GM19239 (cell line): ENCODE results near the gene LYSMD1.

Experiments
- DNase-seq: peaks from one replicate; pipeline ENCODE4 v3.0.0; 2011; ENCODE audit warnings: low spot score; ENCODE audit not compliant: insufficient read length
- FAIRE-seq: peaks from 2 replicates; lab custom pipeline; 2011; peaks lifted over from hg19 to GRCh38; lab: Jason Lieb, UNC

The LYSMD1 gene

DNA sequence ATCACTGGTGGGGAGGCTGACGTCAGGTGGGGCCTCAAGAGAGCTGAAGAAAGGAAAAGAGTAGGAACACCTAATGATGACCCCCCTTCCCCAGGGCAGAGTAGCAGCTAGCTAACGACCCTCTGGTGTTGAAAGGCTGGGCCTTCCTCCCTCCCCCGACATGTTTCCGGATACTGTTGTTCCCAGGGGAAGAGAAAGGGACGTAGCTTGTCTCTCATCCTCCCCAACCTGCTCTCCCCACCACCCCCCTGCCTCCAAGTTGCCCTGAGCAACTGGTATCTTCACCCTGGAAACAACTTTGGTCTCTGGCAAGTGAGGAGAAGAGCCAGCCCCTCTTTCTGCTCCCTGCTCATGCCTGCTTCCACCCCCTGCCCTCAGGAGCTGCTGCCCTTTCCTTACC lies 21.7 kb downstream of the LYSMD1 start:
- FAIRE-seq (no peak), DNase-seq (no peak)

GRCh38 chr1:151143057-151143435 lies 22.7 kb downstream of the LYSMD1 start:
- DNase-seq (no peak), FAIRE-seq (no peak)

DNA sequence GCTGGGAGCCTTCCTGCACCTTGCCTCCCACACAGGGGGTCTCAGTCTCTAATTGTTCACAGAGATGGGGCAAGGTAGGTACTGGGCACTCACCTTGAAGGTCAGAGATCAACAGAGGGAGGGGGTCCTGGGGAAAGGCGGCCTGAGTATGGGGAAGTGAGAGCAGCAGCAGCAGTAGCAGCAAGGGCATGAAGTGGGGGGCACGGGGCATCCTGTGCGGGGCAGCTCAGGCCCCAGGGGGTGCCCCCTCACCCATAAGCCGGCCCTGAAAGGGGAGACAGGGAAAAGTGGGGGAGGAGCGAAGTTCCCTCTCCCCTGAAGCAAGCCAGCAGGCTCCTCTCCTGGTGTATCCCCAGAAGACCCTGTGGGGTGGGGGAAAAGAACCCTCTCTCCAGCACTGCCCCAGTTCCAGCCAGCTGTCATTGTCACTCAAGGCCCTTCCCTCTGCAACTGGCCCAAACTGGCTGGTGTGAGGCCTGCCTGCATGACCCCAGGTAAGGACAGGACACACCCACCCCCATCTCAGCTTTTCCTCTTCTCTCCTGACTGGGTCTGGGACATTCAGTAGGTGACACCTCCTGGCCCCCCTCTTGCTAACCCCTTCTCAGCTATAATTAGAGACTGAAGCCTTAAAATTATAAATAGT lies 23.2 kb downstream of the LYSMD1 start:
- FAIRE-seq (no peak), DNase-seq (no peak)

DNA sequence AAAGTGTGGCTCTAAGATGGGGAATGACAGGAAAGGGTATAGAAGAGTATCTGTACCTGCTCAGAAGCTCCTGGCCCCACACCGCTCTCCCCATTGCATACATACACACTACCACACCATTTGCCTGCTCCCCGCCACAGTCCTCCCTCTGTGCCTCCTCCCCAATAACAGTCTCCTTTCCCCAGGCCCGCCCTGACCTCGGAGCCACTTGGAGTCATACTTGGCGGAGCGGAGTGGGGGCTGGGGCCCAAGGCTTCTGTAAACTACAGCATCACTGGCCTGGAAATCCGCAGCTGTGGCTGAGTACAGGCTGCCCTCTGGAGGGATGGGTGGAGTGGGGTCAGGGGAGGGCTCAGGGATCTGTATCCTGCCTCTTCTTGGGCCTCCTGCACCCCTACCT lies 27.9 kb downstream of the LYSMD1 start:
- no peak for FAIRE-seq
- DNase-seq = no peak

DNA sequence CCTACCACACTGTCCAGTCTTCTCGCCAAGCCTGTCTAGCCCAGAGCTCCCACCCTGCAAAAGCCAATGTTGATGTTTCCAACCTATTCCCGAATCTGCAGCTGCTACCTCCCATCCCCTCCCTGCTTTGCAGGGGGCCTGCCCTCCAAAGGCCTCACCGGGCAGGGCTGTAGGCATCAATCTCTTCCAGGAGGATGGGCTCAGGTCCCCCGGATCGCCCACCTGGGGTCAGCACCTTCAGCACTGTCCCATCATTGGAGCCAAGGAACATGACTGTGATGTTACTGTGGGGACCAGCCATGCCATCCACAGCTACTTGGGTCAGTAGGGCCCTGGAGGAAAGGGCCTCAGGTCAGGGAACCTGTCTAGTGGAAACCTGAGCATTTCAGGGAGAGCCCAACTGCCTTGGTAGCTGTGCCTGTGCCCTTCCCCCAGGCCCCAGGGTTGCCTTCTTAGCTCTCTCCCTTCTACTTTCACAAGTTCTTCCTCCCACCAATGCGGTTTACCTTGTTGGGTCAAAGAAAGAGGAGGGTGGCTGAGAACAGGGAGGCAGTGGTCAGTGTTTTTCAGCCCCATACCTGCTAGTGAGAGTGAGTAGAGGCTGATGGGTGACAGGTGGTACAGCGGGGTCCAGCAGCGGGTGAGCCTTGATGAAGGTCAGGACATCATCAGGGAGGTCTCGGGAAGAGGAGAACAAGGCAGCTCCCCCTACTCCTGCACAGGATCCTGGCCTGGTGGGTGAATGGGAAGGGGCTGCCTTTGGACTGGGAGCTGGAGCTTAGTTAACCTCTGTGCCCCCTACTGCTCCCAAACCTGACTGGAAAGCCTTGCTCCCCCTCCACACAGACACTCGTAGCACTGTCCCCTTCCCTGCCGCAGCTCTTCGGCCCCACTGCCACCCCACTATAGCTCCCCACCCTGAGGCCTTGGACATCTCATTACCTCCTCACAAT lies 30.0 kb downstream of the LYSMD1 start:
- FAIRE-seq (no peak), DNase-seq (no peak)

DNA sequence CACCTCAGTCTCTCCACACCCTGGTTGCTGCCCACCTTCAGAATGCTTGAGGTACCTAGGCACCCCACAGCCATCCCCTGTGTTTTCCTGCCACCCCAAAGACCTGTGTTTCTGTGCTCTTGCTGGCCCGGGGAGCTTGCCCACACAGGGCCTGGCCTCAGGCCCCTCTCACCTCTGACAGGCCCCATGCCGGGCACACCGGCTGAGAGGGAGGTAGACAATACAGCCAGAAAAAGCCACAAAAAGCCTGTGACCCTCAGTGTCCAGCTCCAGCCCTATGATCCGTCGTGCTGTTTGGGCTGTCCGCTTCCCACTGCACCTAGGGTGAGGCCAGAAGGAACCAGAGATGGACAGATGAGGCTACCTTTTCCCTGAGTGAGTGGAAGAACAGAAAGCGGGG lies 30.7 kb downstream of the LYSMD1 start:
- no peak for FAIRE-seq
- no peak for DNase-seq

GRCh38 chr1:151134396-151134795 lies 31.3 kb downstream of the LYSMD1 start:
- no peak for FAIRE-seq
- no peak for DNase-seq

DNA sequence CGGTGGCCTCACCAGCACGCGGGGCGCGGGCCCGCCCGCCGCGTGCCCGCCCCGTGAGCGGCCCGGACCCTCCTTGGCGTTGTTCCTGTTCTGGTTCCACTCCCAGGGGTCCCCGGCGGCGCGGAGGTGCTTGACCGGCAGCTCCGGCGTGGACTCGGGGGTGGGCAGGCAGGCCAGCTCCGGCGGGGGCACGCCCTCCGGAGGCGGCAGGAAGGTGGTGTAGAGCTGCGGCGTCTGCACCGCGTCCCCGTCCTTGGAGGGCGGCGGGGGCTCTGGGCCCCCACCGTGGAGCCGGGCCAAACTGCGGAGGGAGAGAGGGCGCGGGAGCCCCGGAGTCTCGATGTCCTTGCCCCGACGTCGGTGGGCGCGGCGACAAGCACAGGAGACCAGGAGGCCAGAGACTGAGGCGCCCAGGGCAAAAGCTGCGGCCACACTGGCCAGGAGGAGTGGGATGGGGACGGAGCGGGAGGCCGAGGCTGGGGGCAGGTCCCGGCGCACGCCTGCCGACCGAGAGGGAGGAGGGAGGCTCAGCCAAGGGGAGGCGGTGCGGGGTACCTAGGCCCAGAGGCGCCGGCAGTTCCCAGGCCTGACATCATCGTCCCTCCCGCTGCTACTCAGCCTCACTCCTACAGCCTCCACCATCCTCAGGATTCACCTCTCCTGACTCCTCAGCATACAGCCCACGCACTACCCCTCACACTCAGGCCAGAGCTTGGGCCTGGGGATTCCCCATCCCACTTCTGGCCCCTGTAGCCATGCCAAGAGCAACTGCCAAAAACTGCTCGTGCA lies 32.5 kb downstream of the LYSMD1 start:
- DNase-seq = no peak
- no peak for FAIRE-seq

DNA sequence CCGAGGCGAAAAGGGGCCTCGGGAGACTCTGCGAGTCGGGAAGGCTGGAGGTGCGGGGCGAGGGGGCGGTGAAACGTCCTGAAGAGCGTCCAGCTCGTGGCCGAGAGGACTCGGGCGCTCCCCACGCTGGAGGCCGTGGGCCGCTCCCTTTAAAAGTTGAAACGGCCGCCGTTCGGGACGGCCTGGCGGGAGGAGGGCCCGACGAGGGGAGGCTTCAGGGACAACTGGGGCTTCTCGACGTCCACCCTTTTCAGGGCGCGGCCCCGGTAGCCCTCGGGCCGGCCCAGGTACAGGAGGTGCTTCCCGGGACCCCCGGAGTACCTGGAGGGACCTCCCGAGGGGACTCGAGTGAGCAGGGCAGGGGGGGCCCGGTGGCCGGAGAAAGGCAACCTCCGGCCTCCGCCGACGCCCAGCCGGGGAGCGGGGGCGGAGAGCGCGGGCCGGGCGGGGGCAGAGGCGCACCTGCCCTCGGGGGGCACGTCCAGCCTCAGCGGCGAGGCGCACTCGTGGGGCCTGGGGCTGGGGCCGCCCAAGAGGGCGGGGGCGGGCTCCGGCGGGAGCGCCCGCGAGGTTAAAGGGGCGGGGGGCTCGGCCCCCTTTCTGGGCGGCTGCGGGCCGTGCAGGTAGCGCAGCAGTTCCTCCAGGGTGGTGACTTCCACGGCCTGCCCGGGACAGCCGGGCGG lies 33.2 kb downstream of the LYSMD1 start:
- DNase-seq (no peak), FAIRE-seq (no peak)

DNA sequence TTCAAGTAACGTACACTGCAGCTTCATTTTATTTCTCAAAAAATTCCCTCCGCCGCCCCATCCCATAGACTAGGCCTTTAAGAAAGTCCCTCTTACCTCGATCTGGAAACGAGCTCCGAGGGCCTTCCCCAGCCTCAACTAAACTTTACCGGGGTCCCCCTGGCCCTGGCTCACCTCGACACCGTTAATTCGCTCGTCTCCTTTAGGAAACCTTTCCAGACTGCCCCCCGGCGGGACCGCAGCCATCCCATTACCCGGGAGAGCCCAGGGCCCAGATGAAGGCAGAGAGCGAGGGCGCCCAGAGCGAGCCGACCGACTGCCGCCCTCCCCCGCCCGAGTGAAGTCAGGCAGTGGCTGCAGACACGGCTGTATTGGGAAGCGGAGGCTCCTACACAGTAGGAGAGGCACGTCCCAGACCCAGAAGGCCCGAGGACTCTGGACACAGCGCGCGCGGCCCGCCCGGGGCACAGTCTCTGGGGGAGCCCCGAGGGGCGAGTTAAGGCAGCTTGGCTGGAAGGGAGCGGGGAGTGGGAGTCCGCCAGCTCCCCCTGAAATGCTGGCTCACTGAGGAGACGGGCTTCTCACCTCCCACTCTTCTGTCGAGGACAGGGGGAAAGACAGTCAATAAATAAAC lies 33.9 kb downstream of the LYSMD1 start:
- DNase-seq (no peak), FAIRE-seq (no peak)

GRCh38 chr1:151130987-151131586 lies 34.6 kb downstream of the LYSMD1 start:
- peak; percentile 97 for DNase-seq
- FAIRE-seq = peak; percentile 82

DNA sequence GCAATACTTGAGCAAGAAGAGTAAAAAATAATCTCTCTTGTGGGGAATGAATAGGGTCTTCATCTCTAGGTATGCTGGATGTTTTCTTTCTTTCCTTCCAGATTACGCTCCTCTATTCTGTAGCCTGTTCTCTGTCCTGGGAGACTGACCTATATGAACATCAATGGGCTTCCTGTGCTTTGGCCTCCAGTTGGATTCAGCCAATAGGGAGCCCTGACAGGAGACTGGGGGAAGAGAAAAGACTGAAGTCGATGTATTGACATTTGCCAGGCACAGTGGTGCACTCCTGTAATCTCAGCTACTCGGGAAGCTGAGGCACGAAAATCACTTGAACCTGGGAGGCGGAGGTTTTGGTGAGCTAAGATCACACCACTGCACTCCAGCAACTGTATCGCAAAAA lies 36.9 kb downstream of the LYSMD1 start:
- DNase-seq (no peak), FAIRE-seq (no peak)

DNA sequence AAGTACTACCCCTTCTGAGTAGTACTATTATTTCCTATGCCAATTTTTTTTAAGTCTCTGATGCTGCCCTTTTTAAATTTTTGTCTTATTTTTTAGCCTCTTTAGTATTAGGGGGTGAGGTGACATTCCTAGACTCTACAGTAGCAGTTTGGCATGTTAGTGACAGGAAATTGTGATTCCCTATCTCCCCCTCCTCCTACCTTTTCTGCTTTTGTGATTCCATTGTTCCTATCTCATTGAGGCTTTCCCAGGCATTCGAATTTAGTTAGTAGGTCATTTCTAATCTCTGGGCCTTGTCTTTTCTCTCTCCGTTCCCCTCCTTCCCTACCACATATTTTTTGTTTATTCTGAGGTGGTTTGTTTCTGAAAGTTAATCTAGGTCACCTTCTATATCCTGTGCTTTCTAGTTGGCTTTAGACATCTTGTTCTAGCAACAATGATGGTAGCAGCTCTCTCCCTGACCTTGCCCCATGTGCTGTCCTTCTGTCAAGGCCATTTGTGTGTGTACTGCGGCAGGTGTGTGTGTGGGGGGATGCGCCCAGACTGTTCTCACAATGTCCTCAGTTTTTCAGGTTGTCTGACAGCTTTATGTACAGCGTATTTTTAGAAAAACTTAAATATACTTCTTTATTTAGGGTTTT lies 40.8 kb downstream of the LYSMD1 start:
- FAIRE-seq = no peak
- DNase-seq = no peak

GRCh38 chr1:151113877-151114276 lies 51.8 kb downstream of the LYSMD1 start:
- DNase-seq (no peak), FAIRE-seq (no peak)
